H1 (cell line): Measurements from ENCODE around the gene LRRFIP1.

ENCODE experiments used
- BCL11A ChIP-seq, 2 experiments: IDR thresholded peaks; one replicate each; pipeline ENCODE4 v1.6.1; 2011; ENCODE audit warnings: low read depth in 2 of 2, low read length in 2 of 2, mild to moderate bottlenecking in 2 of 2
- CTCF ChIP-seq, 3 experiments: IDR thresholded peaks; 1 replicate in 2 of 3; 2 replicates in 1 of 3; pipeline versions ENCODE4 v1.5.1 to v1.6.1; 2011; ENCODE audit warnings: low read length in 3 of 3, mild to moderate bottlenecking in 3 of 3, inconsistent platforms in 2 of 3, low read depth in 1 of 3, moderate library complexity in 1 of 3; ENCODE audit not compliant: insufficient read depth in 1 of 3; ENCODE audit errors: control extremely low read depth in 1 of 3

DNA sequence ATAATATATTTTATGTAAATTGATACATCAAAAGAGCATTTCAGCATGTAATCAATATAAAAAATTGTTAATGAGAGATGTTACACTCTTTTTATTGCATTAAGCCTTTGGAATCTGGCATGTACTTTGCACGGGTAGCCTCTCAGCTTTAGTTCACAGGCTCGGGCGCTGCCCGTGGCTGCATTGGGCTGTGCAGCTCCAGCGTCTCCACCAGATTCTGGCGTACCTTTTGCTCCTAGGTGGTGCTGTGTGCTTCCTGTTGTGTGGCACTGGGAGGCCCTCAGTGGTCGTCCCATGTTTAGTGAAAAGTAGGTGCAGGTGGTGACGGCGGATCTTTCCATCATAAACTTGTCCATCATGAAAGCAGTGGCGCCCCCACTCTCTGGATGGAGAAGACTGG, 24.4 kb downstream of the LRRFIP1 start:
- TF ChIP-seq BCL11A (IDR thresholded peaks at IDR 0.05; ENCODE audit: low read depth in 2 of 2, low read length in 2 of 2) (no peak), CTCF (IDR thresholded peaks at IDR 0.05; ENCODE audit: control extremely low read depth in 1 of 3, insufficient read depth in 1 of 3, low read depth in 1 of 3, low read length in 3 of 3) (no peak)
